ENCODE results near the gene LASP1.

DNA sequence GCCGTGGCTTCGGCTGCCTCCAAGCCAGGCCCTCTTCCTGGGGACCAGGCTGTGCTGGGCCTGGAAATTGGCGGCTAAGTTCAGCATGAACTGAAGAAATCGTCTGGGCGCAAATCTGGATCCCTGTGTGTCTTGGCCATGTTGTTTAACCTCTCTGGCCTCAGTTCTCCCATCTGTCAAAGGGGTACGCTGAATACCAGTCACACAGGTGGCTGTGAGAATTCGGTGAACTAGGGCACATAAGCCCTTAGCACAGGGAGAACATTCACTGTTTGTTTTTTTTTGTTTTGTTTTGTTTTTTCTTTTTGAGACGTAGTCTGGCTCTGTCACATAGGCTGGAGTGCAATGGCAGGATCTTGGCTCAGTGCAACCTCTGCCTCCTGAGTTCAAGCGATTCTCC is 19.0 kb downstream of the LASP1 start:
- TF ChIP-seq, protein P1, sequence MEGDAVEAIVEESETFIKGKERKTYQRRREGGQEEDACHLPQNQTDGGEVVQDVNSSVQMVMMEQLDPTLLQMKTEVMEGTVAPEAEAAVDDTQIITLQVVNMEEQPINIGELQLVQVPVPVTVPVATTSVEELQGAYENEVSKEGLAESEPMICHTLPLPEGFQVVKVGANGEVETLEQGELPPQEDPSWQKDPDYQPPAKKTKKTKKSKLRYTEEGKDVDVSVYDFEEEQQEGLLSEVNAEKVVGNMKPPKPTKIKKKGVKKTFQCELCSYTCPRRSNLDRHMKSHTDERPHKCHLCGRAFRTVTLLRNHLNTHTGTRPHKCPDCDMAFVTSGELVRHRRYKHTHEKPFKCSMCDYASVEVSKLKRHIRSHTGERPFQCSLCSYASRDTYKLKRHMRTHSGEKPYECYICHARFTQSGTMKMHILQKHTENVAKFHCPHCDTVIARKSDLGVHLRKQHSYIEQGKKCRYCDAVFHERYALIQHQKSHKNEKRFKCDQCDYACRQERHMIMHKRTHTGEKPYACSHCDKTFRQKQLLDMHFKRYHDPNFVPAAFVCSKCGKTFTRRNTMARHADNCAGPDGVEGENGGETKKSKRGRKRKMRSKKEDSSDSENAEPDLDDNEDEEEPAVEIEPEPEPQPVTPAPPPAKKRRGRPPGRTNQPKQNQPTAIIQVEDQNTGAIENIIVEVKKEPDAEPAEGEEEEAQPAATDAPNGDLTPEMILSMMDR (IDR thresholded peaks at IDR 0.05), result no peak
- TF ChIP-seq POLR2AphosphoS5 (IDR thresholded peaks at IDR 0.05; ENCODE audit: insufficient read depth in 1 of 2, low read depth in 1 of 2) (no peak), POLR2A (IDR thresholded peaks at IDR 0.05) (no peak)
